ENCODE data around the gene RSL1D1.
"Not testable (repeated sequence)": the region's sequence is repeated elsewhere in the genome, so short reads cannot be mapped to it uniquely, and the experiment has no call there.

RSL1D1 gene

GRCh38 chr16:11797166-11797956 lies 54.0 kb downstream of the RSL1D1 start, which contains the start of gene ZC3H7A:
Gene ZC3H7A, minus strand, starts transcription at chr16:11797258. Its CDS starts 14,904 bp downstream, at chr16:11782354.
- DNase-seq (ENCODE audit: low spot score) = peak; percentile 99

DNA sequence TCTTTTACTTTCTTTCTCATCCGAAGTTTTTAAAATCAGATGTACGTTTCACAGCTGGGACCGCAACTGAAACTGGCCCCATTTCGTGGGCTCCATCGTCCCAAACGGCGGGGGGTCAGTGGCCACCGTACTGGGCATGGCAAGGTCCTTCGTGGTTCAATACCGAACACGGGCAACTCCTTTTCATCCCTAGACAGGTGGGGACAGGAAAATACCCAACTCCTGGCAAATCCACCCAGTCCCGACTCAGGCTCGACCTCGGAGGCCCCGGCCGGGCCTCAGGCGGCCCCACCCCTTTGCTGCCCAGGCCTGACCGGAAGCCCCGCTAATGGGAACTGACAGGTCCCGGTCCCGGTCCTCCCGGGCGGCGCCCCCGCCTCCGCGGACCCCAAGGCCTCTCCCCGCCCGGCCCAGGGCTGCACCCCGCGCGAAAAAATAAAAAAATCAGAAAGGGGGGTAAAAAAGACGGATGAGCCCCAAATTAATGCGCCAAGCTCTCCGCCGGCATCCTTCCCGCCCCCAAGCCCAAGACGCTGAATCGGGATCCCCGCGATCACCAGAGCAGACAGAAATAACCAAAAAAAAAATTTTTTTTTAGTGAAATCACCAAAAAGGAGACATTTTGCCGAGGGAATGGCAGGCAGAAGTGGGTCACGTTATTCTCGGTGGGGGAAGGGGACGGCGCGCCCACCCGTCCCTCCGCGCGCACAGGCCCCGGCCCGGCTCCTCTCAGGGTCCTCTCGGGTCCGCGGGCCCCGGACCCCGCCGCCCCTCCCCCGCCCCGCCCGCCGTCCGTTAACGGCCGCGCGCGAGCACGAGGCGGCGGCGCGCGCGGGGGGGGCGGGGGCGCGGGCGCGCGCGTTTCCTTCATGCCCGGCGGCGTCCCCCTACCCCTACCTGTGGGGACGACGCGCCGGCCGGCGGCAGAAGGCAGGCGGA lies 54.8 kb downstream of the RSL1D1 start:
- DNase-seq (ENCODE audit: low spot score) = peak; percentile 88

DNA sequence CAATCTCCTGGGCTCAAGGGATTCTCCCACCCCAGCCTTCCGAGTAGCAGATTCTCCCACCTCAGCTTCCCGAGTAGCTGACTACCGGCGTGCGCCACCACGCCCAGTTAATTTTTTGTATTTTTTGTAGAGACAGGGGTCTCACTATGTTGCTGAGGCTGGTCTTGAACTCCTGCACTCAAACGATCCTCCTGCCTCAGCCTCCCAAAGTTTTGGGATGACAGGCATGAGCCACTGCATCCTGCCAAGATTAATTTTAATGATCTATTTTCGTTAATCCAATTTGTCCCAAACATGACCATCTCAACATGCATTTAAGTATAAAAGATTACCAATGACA lies 55.5 kb downstream of the RSL1D1 start:
- DNase-seq (ENCODE audit: low spot score) = no peak

DNA sequence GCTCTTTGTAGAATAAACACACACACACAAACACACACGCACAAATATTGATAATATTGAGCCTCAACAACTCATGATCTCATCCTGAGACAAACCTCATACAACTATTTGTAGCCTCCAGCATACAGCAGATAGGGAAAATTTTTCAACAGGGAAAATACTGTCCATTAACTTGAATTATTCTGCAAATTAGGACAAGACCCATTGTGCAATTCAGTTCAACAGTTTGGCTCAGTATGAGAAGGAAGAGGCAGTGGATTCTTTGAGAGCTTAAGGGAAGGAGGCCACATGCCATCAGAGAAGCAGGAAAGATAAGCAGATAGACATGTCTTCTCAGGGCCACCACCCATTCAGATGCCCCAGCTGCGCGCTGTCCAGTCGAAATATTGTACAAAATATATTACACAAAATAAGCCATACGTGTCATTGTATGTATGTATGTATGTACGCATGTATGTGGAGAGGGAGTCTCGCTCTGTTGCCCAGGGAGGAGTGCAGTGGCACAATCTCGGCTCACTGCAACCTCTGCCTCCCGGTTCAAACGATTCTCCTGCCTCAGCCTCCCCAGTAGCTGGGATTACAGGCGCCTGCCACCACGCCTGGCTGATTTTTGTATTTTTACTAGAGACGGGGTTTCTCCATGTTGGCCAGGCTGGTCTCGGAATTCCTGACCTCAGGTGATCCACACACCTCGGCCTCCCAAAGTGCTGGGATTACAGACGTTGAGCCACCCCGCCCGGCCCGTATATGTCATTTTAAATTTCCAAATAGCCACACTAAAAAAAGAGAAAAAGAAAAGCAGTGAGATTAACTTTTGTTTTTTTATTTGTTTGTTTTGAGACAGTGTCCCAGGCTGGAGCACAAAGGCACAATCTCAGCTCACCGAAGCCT lies 56.1 kb downstream of the RSL1D1 start:
- DNase-seq (ENCODE audit: low spot score) = peak; percentile 29

GRCh38 chr16:11794447-11794846 lies 56.9 kb downstream of the RSL1D1 start:
- DNase-seq (ENCODE audit: low spot score) = no peak

DNA sequence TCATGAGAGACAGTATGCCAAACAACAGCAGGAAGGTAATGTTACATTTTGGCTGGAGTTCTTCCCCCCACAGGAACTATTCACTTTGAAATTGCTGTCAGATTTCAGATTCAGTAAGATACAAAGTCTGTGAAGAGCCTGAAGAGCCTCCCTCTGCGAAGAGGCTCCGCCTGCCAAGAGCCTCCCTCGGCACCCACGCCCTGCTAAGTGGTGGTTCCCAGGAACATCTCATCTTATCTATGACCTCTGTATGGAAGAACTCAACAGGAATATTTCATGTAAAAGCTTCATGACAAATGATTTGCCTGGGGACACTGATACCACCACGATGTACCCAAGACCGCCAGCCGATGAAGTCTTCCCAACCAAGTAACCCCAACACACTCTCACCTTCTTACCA lies 57.5 kb downstream of the RSL1D1 start:
- DNase-seq (ENCODE audit: low spot score) = no peak

DNA sequence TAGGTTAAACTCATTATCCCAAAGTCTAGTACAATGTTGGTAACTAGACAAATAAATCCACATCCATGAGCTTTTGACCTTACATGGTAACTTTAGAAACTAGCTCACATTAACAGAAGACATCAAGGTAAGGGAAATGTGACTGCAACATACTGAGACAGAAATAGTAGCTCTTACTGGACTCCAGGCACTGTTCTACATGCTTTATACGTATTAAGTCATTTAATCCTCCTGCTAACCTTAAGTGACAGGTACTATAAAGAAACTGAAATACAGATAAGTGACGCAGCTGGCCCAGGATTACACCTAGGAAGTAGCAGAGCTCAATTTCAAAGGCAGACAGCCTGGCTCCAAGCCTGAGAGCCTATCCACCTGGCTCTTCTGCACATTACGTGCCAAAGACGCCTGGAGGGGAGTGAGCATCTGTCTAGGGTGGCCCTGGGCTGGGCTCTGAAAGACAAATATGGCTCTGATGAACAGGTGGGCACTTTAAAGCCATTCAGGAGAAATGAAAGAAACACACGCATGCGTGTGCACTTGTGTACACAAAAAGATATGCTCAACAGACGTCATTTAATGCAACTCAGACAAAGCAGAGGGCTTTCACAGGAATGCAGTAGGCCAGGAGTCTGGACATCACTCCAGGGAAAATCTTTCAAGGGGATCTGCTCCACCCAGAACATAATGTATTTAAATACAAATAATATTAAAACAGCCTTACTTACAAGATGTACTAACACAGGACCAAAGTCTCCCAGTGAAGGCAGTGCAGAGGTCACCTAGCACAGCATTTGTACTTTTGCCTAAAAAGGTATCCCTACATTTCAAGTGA lies 58.7 kb downstream of the RSL1D1 start:
- no peak for DNase-seq (ENCODE audit: low spot score)

DNA sequence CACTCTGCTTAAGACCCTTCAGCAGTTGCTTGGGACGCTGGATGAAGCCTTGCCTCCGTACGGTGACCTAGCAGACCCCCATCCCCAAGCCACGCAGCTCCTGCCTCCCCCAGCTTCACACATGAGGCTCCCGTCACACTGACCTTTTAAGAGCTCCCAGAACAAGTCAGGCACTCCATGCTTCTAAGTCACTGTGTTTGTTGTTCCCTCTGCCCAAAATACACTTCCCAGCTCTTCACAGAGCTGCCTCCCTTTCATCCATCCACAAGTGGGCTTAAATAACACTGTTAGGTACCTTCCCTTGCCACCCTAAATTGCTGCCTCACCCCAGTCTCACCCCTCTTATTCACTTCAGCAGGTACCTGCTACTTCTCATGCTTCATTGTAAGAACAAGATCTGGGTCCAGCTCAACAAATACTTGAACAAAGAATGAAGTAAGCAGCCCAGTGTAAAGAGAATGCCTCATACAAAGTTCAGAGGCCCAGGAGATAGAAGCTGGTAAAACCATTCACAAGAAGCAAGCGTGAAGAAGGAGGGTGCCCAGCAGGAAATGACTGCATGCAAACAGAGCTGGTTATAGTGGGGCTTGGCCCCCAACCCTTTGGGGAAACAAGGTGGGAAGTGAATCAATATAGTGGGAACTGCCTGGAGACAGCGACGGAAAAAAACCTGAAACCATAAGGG lies 60.1 kb downstream of the RSL1D1 start:
- no peak for DNase-seq (ENCODE audit: low spot score)

- DNase-seq (ENCODE audit: low spot score) = no peak
These were observed 62.4 kb downstream of the RSL1D1 start for GRCh38 chr16:11788914-11789313.

- DNase-seq (ENCODE audit: low spot score) = not testable (repeated sequence)
These were observed 66.3 kb downstream of the RSL1D1 start for GRCh38 chr16:11784980-11785599.

DNA sequence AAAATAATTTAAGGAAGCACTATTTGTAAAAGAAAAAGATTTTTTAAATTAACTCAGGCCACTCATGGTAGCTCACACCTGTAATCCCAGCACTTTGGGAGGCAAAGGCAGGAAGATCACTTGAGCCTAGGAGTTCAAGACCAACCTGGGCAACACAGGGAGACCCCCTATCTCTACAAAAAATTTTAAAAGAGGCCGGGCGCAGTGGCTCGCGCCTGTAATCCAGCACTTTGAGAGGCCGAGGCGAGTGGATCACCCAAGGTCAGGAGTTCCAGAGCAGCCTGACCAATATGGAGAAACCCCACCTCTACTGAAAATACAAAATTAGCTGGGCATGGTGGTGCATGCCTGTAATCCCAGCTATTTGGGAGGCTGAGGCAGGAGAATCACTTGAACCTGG lies 67.0 kb downstream of the RSL1D1 start:
- DNase-seq (ENCODE audit: low spot score) = not testable (repeated sequence)

- DNase-seq (ENCODE audit: low spot score) = peak; percentile 52
These were observed 67.3 kb downstream of the RSL1D1 start for GRCh38 chr16:11784038-11784369.
